Keratinocyte (primary cell): ENCODE measurements around the gene BBS9. TPM values are rescaled to one million over a fixed set of nuclear protein-coding genes. Genes with fewer than 3 reads are reported as not detected.

Experiments
- DNase-seq: peaks from one replicate; pipeline ENCODE4 v3.0.0-alpha.2; 2011; ENCODE audit warnings: low read depth, missing footprints, low spot score
- FAIRE-seq: peaks from 2 replicates; lab custom pipeline; 2011; peaks lifted over from hg19 to GRCh38; lab: Jason Lieb, UNC
- H2AFZ ChIP-seq: 2 replicates; pipeline ENCODE4 v1.6.0; 2012; ENCODE audit warnings: low read length, control low read depth, inconsistent platforms; ENCODE audit not compliant: control insufficient read depth
- H3K27ac ChIP-seq: 2 replicates; pipeline ENCODE4 v1.5.1; 2011; ENCODE audit warnings: low read length; ENCODE audit not compliant: control insufficient read depth, insufficient read depth
- H3K27me3 ChIP-seq: 3 replicates; pipeline ENCODE4 v1.6.0; 2011; ENCODE audit warnings: low read length; ENCODE audit not compliant: control insufficient read depth, insufficient read depth; ENCODE audit errors: extremely low read depth
- H3K36me3 ChIP-seq, 2 experiments: 2 replicates in 1 of 2; 3 replicates in 1 of 2; pipeline ENCODE4 v1.5.1; 2011; ENCODE audit warnings: low read length in 2 of 2, mild to moderate bottlenecking in 1 of 2; ENCODE audit not compliant: control insufficient read depth in 2 of 2, insufficient read depth in 2 of 2; ENCODE audit errors: extremely low read depth in 1 of 2
- H3K4me1 ChIP-seq: 3 replicates; pipeline ENCODE4 v1.5.1; 2011; ENCODE audit warnings: low read length; ENCODE audit not compliant: control insufficient read depth, insufficient read depth; ENCODE audit errors: extremely low read depth
- H3K4me2 ChIP-seq: 3 replicates; pipeline ENCODE4 v1.6.0; 2011; ENCODE audit warnings: low read depth, low read length; ENCODE audit not compliant: control insufficient read depth, insufficient read depth; ENCODE audit errors: extremely low read depth
- H3K4me3 ChIP-seq, 3 experiments: fragments of 200-600 bp in 1 of 3; sonication (generic) in 1 of 3; 2 replicates in 2 of 3; 3 replicates in 1 of 3; pipeline ENCODE4 v1.5.1; 2011 to 2016; ENCODE audit warnings: low read length in 3 of 3, mild to moderate bottlenecking in 3 of 3, control low read depth in 2 of 3, inconsistent platforms in 1 of 3, low read depth in 1 of 3, mixed read lengths in 1 of 3, mixed run types in 1 of 3, moderate library complexity in 1 of 3; ENCODE audit not compliant: control insufficient read depth in 2 of 3, insufficient read depth in 2 of 3; ENCODE audit errors: extremely low read depth in 1 of 3
- H3K79me2 ChIP-seq: 2 replicates; pipeline ENCODE4 v1.6.0; 2012; ENCODE audit warnings: low read length; ENCODE audit not compliant: control insufficient read depth, insufficient read depth
- H3K9ac ChIP-seq: 3 replicates; pipeline ENCODE4 v1.6.0; 2011; ENCODE audit warnings: low read length; ENCODE audit not compliant: control insufficient read depth, insufficient read depth; ENCODE audit errors: extremely low read depth
- H3K9me1 ChIP-seq: 3 replicates; pipeline ENCODE4 v1.6.0; 2011; ENCODE audit warnings: low read length; ENCODE audit not compliant: control insufficient read depth, insufficient read depth; ENCODE audit errors: extremely low read depth
- H3K9me3 ChIP-seq: 2 replicates; pipeline ENCODE4 v1.5.1; 2012; ENCODE audit warnings: low read depth, low read length; ENCODE audit not compliant: control insufficient read depth
- H4K20me1 ChIP-seq: 3 replicates; pipeline ENCODE4 v1.6.0; 2011; ENCODE audit warnings: low read length; ENCODE audit not compliant: control insufficient read depth, insufficient read depth; ENCODE audit errors: extremely low read depth
- CTCF ChIP-seq, 3 experiments: IDR thresholded peaks in 1 of 3; conservative IDR thresholded peaks in 1 of 3; optimal IDR thresholded peaks in 1 of 3; 2 replicates in 2 of 3; 3 replicates in 1 of 3; pipeline versions ENCODE3 to v1.5.1; 2011; ENCODE audit warnings: low read length in 3 of 3, mild to moderate bottlenecking in 3 of 3, moderate library complexity in 2 of 3, control low read depth in 1 of 3, inconsistent platforms in 1 of 3; ENCODE audit not compliant: insufficient read depth in 2 of 3; ENCODE audit errors: extremely low read depth in 1 of 3
- EZH2 ChIP-seq: IDR thresholded peaks from one replicate; pipeline ENCODE4 v1.6.1; 2012; ENCODE audit warnings: inconsistent platforms, mild to moderate bottlenecking, low read length, moderate library complexity
- dilution Hi-C: fragments of 300-500 bp; cut with MboI; formaldehyde crosslinking; loops from one replicate; pipeline ENCODE4 v1.7.0; 2020; ENCODE audit warnings: low sequenced_read_pairs; ENCODE audit not compliant: extremely low pct_ligation_motif_present
- polyA plus RNA-seq, 5 experiments: library from polyadenylated mRNA; depleted of rRNA in 3 of 5; stranded (reverse) in 3 of 5; stranded (forward) in 1 of 5; unstranded in 1 of 5; fragments of >200 nt; gene quantifications; 1 replicate in 1 of 5; 2 replicates in 3 of 5; 3 replicates in 1 of 5; pipeline versions ENCODE4 v1.2.1 to v1.2.3, GENCODE V29; 2011 to 2012; ENCODE audit warnings: missing spikeins in 2 of 5, low read depth in 1 of 5, low replicate concordance in 1 of 5

BBS9 gene
- polyA plus RNA-seq, 1 donor (not counting 4 experiments of a cell fraction or from before 2014, with no cell fraction given), result 7.6 TPM

GRCh38 chr7:33179519-33179918 lies 50.2 kb downstream of the BBS9 start:
- Histone ChIP-seq H2AFZ (no peak overlapping the region), H3K36me3 (no peaks in the 10 kb centered on the region), H3K27me3 (no peaks in the 10 kb centered on the region), H4K20me1 (no peaks in the 10 kb centered on the region), H3K9ac (no peak overlapping the region), H3K79me2 (no peaks in the 10 kb centered on the region), H3K9me1 (no peaks in the 10 kb centered on the region), H3K4me3 (no peak overlapping the region), H3K4me1 (no peaks in the 10 kb centered on the region), H3K4me2 (no peak overlapping the region), H3K9me3 (no peaks in the 10 kb centered on the region), H3K27ac (no peak overlapping the region)
- no peak for FAIRE-seq
- dilution Hi-C loops, result no loop called here
- DNase-seq, result no peak
- TF ChIP-seq EZH2, result no peak
- TF ChIP-seq CTCF (optimal IDR thresholded peaks at IDR 0.05 in 1 of 3, IDR thresholded peaks at IDR 0.05 in 1 of 3, conservative IDR thresholded peaks at IDR 0.05 in 1 of 3; ENCODE audit: extremely low read depth in 1 of 3, insufficient read depth in 2 of 3, low read length in 3 of 3), result no peak

- H3K9me3 ChIP-seq, result no peaks in the 10 kb centered on the region
- H3K27me3 ChIP-seq, result no peaks in the 10 kb centered on the region
- dilution Hi-C loops, result no loop called here
- no peaks in the 10 kb centered on the region for H3K79me2 ChIP-seq
- no peak overlapping the region for H3K27ac ChIP-seq
- no peak overlapping the region for H3K4me3 ChIP-seq
- no peak overlapping the region for H3K4me2 ChIP-seq
- H4K20me1 ChIP-seq, result no peaks in the 10 kb centered on the region
- no peaks in the 10 kb centered on the region for H3K9me1 ChIP-seq
- FAIRE-seq, result no peak
- DNase-seq, result no peak
- H3K9ac ChIP-seq, result no peak overlapping the region
- no peak overlapping the region for H2AFZ ChIP-seq
- no peaks in the 10 kb centered on the region for H3K36me3 ChIP-seq
- H3K4me1 ChIP-seq, result no peaks in the 10 kb centered on the region
- TF ChIP-seq CTCF (optimal IDR thresholded peaks at IDR 0.05 in 1 of 3, IDR thresholded peaks at IDR 0.05 in 1 of 3, conservative IDR thresholded peaks at IDR 0.05 in 1 of 3; ENCODE audit: extremely low read depth in 1 of 3, insufficient read depth in 2 of 3, low read length in 3 of 3), result no peak
- TF ChIP-seq EZH2, result no peak
Measured at GRCh38 chr7:33183504-33183903, 54.1 kb downstream of the BBS9 start.
